ENCODE measurements around the gene GRB10.

Gene GRB10

GRCh38 chr7:50696810-50697582, 85.7 kb downstream of the GRB10 start:
- in situ Hi-C loops (cut with MboI; ENCODE audit: low sequenced_read_pairs) = no loop called here

- in situ Hi-C loops (cut with MboI; ENCODE audit: low sequenced_read_pairs) = no loop called here
Observed at GRCh38 chr7:50695026-50695425, 87.7 kb downstream of the GRB10 start.

- in situ Hi-C loops (cut with MboI; ENCODE audit: low sequenced_read_pairs) = no loop called here
Observed at GRCh38 chr7:50693455-50694130, 89.1 kb downstream of the GRB10 start.

- in situ Hi-C loops (cut with MboI; ENCODE audit: low sequenced_read_pairs) = no loop called here
Observed at GRCh38 chr7:50690541-50691011, 92.1 kb downstream of the GRB10 start.

- in situ Hi-C loops (cut with MboI; ENCODE audit: low sequenced_read_pairs) = no loop called here
Observed at GRCh38 chr7:50688226-50688590, 94.5 kb downstream of the GRB10 start.

DNA sequence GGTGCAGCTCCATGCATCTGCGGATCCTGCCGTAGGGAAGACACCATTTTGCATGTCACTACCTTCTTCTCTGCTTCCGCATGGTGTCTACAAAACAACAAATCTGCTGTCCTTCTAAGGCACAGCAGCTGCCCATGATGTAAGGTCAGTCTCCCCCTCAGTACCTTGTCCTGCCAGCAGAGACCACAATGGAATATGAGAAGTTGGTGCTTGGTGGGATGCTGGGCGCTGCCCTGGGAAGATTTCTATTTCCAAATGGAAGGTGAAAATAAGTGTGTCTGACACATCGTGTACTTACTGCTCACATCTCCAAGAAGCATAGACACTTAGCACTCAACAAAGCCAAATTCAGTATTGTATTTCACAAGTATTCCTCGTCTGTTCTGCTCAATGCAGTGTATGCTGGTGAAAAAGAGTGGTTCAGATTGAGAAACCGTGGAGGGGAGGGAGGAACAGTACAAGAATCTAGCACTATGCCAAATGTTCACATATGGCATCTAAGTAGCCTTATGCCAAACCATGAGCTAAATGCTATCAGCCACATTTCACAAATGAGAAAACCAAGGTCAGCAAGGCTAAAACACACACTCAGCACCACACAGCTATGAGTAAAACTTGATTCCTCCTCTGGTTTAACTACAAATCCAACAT, 95.0 kb downstream of the GRB10 start:
- in situ Hi-C loops (cut with MboI; ENCODE audit: low sequenced_read_pairs) = no loop called here

DNA sequence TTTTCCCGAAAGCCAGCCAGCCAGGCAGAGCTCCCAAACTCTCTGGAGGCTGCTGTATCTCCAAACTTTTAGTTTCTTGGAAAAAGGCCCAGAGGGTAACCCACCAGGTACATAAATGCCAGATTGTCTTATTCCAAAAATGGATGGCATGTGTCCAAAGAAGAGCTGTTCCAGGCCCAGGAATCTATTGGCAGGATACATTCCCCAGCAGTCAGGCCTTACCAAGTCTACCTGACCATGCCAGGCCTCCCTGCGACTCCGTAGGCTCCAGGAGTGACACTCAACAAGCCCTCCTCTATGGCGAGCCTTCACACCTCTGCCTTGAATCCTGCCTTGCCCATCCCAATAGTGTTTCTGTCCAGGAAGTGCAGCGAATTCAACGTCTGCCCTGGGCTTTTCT, 95.6 kb downstream of the GRB10 start:
- in situ Hi-C loops (cut with MboI; ENCODE audit: low sequenced_read_pairs) = no loop called here

GRCh38 chr7:50685135-50686065, 97.3 kb downstream of the GRB10 start:
- in situ Hi-C loops (cut with MboI; ENCODE audit: low sequenced_read_pairs) = no loop called here

DNA sequence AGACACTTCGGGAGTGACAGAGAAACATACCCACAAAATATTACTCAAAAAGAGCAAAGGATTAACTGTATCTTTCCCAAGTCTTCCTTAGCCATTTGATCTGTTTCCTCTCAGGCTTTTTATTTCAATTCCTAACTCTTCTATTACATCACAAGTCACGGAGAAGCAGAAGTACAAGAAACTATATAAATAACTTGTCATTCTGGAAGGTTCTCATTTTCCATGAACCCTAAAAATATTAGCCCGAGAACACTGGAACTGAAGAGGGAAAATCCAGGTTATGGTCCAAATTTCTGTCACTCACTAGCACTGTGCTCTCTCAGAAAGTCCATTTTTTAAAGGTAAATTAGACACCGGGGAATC, 98.0 kb downstream of the GRB10 start:
- in situ Hi-C loops (cut with MboI; ENCODE audit: low sequenced_read_pairs) = no loop called here

DNA sequence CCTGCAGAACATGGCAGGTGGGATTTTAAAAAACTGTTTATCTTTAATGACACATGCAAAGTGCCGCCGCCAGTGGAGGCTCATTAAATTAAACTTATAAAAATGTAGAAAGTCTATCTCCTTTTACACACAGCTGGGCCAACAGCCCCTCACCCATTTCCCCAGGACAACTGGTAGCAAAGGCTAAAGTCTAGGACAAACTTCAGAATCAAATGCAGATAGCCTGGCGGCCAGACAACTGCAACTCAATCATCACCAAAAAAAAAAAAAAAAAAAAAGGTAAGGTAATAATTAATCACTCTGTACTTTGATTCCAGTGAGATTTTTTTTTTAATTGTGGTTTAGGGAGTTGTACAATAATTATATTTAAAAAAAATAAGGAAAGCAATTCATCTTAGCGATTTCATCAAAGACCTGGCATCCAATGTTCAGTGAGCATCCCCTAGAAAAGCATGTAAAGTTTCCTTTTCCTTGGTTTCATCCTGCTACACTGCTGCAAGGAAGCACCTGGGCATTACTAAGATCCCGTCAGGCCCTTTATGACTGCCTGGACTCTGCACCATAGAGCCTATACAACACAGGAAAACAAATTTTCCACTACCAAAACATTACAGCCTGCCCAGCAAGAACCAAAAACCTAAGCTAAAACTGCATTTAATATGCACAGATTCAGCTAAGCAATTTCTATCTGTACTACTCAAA, 98.5 kb downstream of the GRB10 start:
- in situ Hi-C loops (cut with MboI; ENCODE audit: low sequenced_read_pairs) = no loop called here

- in situ Hi-C loops (cut with MboI; ENCODE audit: low sequenced_read_pairs) = no loop called here
Observed at GRCh38 chr7:50682573-50682972, 100.1 kb downstream of the GRB10 start.

DNA sequence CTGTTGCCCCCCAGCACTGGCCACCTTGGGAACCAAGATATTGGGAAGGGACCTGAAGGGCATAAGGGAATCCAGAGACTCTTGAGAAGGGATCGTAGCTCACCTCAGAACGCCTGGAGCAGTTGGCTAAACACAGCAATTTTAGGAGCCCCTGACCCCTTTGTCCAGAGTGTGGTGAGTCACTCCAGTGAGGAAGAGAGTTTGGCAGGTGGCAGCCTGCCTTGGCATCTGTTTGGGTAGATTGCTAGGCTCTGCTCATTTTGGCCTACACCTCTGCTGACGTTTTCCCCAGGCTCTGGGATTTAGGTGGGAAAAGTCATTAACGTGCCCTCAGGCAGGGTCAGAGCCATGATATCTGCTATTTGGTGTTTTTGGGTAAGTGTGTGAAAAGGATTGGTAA, 100.6 kb downstream of the GRB10 start:
- in situ Hi-C loops (cut with MboI; ENCODE audit: low sequenced_read_pairs) = no loop called here

- in situ Hi-C loops (cut with MboI; ENCODE audit: low sequenced_read_pairs) = no loop called here
Observed at GRCh38 chr7:50681432-50682045, 101.2 kb downstream of the GRB10 start.

- in situ Hi-C loops (cut with MboI; ENCODE audit: low sequenced_read_pairs) = no loop called here
Observed at GRCh38 chr7:50679218-50680007, 103.3 kb downstream of the GRB10 start.

DNA sequence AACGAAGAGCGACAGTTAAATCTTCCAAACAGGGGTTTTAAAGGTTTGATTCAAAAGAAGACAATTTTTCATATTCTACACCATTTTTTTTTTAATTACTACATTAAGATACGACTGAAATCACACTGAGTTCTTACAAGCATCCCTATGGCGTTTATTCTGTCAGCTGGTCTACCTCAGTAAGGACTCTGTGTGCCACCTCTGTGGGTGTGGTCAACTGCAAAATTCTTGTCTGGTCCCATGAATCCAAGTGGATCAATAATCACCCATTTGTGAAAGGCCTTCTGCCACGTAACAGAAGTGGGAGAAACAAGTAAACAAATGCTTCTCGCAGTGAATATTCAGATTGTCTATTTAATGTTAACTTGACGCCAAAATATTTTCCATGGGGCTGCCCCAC, 104.1 kb downstream of the GRB10 start:
- in situ Hi-C loops (cut with MboI; ENCODE audit: low sequenced_read_pairs) = no loop called here

- in situ Hi-C loops (cut with MboI; ENCODE audit: low sequenced_read_pairs) = no loop called here
Observed at GRCh38 chr7:50677638-50677996, 105.1 kb downstream of the GRB10 start.

DNA sequence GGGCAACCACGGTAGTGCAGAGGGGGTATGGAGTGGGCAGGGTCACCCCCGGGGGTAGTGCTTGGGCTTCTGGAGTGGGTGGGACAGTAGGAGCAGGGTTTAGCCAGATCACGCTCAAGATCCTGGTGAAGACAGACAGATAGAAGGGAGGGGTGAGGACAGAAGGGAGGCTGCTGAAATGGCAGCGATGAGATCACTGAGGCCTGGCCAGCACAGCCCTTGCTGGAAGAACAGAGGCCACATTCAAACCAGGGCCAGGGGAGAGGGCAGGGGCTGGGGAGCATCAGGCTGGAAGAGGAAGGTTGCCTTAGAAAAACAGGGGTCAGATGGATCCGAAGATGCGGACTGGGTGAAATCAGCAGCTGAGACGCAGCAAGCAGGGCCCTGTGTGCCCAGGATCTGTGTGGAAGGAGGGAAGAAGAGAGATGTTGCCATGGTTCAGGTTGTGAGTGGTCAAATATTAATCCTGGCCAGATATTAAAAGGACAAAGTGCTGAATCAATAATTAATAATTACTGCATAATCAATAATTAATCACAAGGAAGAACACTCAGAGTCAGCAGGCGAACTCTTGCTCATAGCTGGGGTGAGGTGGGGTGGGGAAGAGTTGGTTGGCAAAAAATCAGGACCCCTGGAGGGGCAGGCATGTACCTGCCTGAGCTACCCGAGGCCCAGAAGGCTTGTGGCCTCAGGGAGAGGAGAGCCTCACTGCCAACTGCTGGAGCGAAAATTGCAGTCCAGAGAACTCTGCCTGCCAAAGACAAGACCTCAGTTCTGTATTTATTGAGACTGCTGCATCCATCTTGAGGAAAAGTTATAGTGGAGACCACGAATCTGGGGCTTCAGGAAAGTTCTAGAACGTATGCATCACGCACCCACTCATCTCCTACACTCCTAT, 105.7 kb downstream of the GRB10 start:
- in situ Hi-C loops (cut with MboI; ENCODE audit: low sequenced_read_pairs) = no loop called here

DNA sequence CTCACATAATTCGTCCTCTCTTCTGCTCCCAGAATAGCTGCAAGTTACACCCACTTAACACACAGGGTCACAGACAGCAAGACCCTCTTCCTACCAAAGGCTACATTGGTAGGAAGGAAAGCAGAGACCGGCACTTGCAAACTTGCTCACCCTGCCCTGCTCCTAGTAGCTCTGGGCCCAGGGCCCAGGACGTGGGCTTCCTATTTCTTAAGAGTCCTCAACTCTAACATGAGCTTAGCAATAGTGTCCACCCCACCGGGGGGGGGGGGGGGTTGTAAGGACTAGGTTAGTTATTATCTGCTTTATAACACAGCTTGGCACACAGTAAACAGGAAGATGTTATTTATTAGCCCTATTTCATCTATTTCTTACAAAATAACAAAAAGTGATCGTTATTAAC, 106.6 kb downstream of the GRB10 start:
- in situ Hi-C loops (cut with MboI; ENCODE audit: low sequenced_read_pairs) = no loop called here
